ENCODE measurements around the gene EEPD1. TPM values are rescaled to one million over a fixed set of nuclear protein-coding genes. Genes with fewer than 3 reads are reported as not detected.

EEPD1 gene
- total RNA-seq, 2 donors from 2014 or later, result 21.9 to 30.1 TPM

GRCh38 chr7:36272567-36273269 lies 119.7 kb downstream of the EEPD1 start:
- no peak overlapping the region for H3K27ac ChIP-seq
- 74% methylated on average over 15 of the region's 15 CpGs for WGBS
- H3K4me1 ChIP-seq (replicated peaks), result no peaks in the 10 kb centered on the region
- intact Hi-C loops (cut with DNase I), result no loop called here
- no peak overlapping the region for H3K4me3 ChIP-seq
- no peaks in the 10 kb centered on the region for H3K9me3 ChIP-seq
- no peak for TF ChIP-seq POLR2A (IDR thresholded peaks at IDR 0.05)
- no peak for TF ChIP-seq POLR2AphosphoS5 (IDR thresholded peaks at IDR 0.05)
- TF ChIP-seq, protein P1, sequence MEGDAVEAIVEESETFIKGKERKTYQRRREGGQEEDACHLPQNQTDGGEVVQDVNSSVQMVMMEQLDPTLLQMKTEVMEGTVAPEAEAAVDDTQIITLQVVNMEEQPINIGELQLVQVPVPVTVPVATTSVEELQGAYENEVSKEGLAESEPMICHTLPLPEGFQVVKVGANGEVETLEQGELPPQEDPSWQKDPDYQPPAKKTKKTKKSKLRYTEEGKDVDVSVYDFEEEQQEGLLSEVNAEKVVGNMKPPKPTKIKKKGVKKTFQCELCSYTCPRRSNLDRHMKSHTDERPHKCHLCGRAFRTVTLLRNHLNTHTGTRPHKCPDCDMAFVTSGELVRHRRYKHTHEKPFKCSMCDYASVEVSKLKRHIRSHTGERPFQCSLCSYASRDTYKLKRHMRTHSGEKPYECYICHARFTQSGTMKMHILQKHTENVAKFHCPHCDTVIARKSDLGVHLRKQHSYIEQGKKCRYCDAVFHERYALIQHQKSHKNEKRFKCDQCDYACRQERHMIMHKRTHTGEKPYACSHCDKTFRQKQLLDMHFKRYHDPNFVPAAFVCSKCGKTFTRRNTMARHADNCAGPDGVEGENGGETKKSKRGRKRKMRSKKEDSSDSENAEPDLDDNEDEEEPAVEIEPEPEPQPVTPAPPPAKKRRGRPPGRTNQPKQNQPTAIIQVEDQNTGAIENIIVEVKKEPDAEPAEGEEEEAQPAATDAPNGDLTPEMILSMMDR (IDR thresholded peaks at IDR 0.05), result no peak
- DNase-seq (ENCODE audit: low spot score), result no peak
- H3K36me3 ChIP-seq, result no peaks in the 10 kb centered on the region
- H3K27me3 ChIP-seq (replicated peaks; ENCODE audit: insufficient read depth), result no peaks in the 10 kb centered on the region

DNA sequence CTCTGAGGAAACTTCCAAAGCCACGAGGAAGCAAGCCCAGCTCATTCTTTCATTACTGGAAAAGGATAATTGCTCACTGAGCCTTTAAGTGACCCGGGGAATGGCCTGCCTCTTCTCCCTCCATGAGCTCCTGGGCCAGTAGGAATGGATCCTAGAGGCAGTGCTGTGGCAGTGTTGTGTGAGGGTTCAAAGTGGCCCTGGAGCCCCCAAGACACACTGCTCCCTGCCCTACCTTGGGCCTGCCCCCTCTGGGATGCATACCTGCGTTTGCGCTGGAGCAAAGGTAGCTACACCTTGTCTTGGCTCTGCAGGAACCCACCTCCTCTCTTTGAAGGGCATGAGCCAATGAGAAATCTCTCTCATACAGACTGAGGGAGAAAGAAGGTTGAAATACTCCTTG lies 120.8 kb downstream of the EEPD1 start:
- Histone ChIP-seq H3K4me3 (no peak overlapping the region), H3K9me3 (no peaks in the 10 kb centered on the region), H3K27me3 (replicated peaks; ENCODE audit: insufficient read depth) (no peaks in the 10 kb centered on the region), H3K27ac (no peak overlapping the region), H3K36me3 (no peaks in the 10 kb centered on the region), H3K4me1 (replicated peaks) (peaks cover 4% of the 10 kb centered on the region)
- TF ChIP-seq, protein P1 (IDR thresholded peaks at IDR 0.05), result no peak
- TF ChIP-seq POLR2A (IDR thresholded peaks at IDR 0.05) (no peak), POLR2AphosphoS5 (IDR thresholded peaks at IDR 0.05) (no peak)
- WGBS, result 57% methylated on average over 4 of the region's 4 CpGs
- DNase-seq (ENCODE audit: low spot score), result no peak
- intact Hi-C loops (cut with DNase I), result no loop called here

GRCh38 chr7:36275735-36276284 lies 122.8 kb downstream of the EEPD1 start:
- intact Hi-C loops (cut with DNase I), result loop anchor here (5.0 kb wide), 2 partner anchors 44 to 69 kb away; no protein-coding TSS in a partner anchor
- H3K27me3 ChIP-seq (replicated peaks; ENCODE audit: insufficient read depth), result no peaks in the 10 kb centered on the region
- no peaks in the 10 kb centered on the region for H3K36me3 ChIP-seq
- H3K4me1 ChIP-seq (replicated peaks), result peaks cover 8% of the 10 kb centered on the region
- WGBS, result 92% methylated on average over 8 of the region's 8 CpGs
- no peak for TF ChIP-seq POLR2A (IDR thresholded peaks at IDR 0.05)
- TF ChIP-seq, protein P1 (IDR thresholded peaks at IDR 0.05), result no peak
- no peak for TF ChIP-seq POLR2AphosphoS5 (IDR thresholded peaks at IDR 0.05)
- no peaks in the 10 kb centered on the region for H3K9me3 ChIP-seq
- H3K27ac ChIP-seq, result no peak overlapping the region
- no peak for DNase-seq (ENCODE audit: low spot score)
- H3K4me3 ChIP-seq, result no peak overlapping the region

DNA sequence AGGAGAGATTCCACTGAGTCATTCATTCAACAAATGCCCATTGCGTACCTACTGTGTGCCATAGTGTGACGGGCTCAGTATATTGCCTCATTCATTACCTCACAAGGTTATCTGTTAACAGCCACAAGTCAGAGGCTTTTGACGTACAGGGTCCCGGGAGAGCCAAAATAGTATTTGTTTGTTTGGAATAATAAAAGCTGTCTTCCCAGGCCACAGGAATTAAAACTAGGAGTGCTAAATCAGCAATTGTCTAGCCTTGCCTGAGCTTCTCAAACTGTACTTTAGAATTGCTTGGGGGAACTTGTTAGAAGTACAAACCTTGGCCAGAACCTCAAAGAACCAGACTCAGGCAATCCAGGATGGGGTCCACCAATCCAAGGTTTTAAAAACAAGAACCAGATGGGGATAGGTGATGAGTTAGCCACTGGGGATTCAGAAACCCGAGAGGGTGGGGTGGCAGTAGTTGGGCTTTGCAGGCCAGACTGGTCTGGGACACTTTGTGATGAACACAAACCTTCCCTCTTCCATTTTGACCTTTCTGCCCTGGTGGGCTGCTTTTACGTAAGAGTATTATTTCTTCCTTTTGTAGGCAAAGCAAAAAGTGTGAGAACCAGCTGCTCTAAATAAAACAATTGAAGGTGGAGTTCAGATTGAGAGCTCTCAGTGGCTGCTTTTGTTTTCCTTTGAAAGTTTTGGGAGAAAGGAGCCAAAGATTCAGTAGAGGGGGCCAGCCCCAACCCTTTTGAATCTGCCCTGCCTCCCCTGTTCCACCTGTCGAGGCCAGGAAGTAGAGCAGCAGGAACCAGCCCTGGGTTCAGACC lies 123.6 kb downstream of the EEPD1 start:
- Histone ChIP-seq H3K27ac (peak overlapping the region in 1 of 2 donors; percentile 7), H3K4me3 (no peak overlapping the region), H3K27me3 (replicated peaks; ENCODE audit: insufficient read depth) (no peaks in the 10 kb centered on the region), H3K36me3 (no peaks in the 10 kb centered on the region), H3K9me3 (no peaks in the 10 kb centered on the region), H3K4me1 (replicated peaks) (peaks cover 8% of the 10 kb centered on the region)
- WGBS, result 57% methylated on average over 7 of the region's 7 CpGs
- intact Hi-C loops (cut with DNase I), result loop anchor here (5.0 kb wide), 2 partner anchors 44 to 69 kb away; no protein-coding TSS in a partner anchor
- no peak for DNase-seq (ENCODE audit: low spot score)
- TF ChIP-seq POLR2A (IDR thresholded peaks at IDR 0.05) (no peak), POLR2AphosphoS5 (IDR thresholded peaks at IDR 0.05) (no peak)
- TF ChIP-seq, protein P1 (IDR thresholded peaks at IDR 0.05), result no peak
